IMR-90 (cell line): ENCODE results near the gene KLLN. TPM values are rescaled to one million over a fixed set of nuclear protein-coding genes. Genes with fewer than 3 reads are reported as not detected.
"Not testable (repeated sequence)": the region's sequence is repeated elsewhere in the genome, so short reads cannot be mapped to it uniquely, and the experiment has no call there.

ENCODE experiments used
- ATAC-seq: fragments of 200-7000 bp; cut with Tn5 transposase; 2 replicates; pipeline ENCODE4 v1.9.1; 2020; ENCODE audit warnings: low read depth, mild to moderate bottlenecking, moderate library complexity
- BruUV-seq: library from RNA; stranded (reverse); fragments of 400-500 nt; replicated peaks from 2 replicates; lab custom pipeline; 2021; lab: Mats Ljungman, UMichigan
- CTCF ChIA-PET: fragments of 300-600 bp; formaldehyde crosslinking; extraction: SDS; loops from one replicate; lab custom pipeline; 2021; ENCODE audit warnings: antibody characterized with exemption; lab: Yijun Ruan, JAX
- POLR2A ChIA-PET: fragments of 300-600 bp; sonication (Branson Sonifier 250); formaldehyde crosslinking; loops from one replicate; lab custom pipeline; 2022; ENCODE audit warnings: antibody characterized with exemption; ENCODE audit not compliant: unreplicated experiment; lab: Charles Lee
- DNase-seq: peaks from one replicate; pipeline ENCODE4 v3.0.0; 2013
- H2AFZ ChIP-seq: replicated peaks from 2 replicates; pipeline ENCODE3; 2013; ENCODE audit warnings: low read length, mild to moderate bottlenecking; ENCODE audit not compliant: poor library complexity
- H2AK5ac ChIP-seq: 2 replicates; pipeline ENCODE4 v1.6.1; 2013; ENCODE audit warnings: low read depth, low read length, inconsistent platforms
- H2AK9ac ChIP-seq: replicated peaks from 2 replicates; pipeline ENCODE3; 2013; ENCODE audit warnings: mild to moderate bottlenecking, low read depth, low read length, moderate library complexity; ENCODE audit not compliant: poor library complexity
- H2BK120ac ChIP-seq: 2 replicates; pipeline ENCODE4 v1.6.1; 2013; ENCODE audit warnings: low read depth, low read length, inconsistent platforms
- H2BK15ac ChIP-seq: 3 replicates; pipeline ENCODE4 v1.6.1; 2013; ENCODE audit warnings: low read depth, low read length, inconsistent platforms
- H2BK20ac ChIP-seq: 2 replicates; pipeline ENCODE4 v1.6.1; 2013; ENCODE audit warnings: low read depth, mild to moderate bottlenecking, inconsistent platforms, low read length, moderate library complexity
- H2BK5ac ChIP-seq: 2 replicates; pipeline ENCODE4 v1.6.1; 2013; ENCODE audit warnings: mild to moderate bottlenecking, low read depth, low read length, inconsistent platforms; ENCODE audit not compliant: poor library complexity, severe bottlenecking
- H3K14ac ChIP-seq: replicated peaks from 2 replicates; pipeline ENCODE4 v1.6.1; 2013; ENCODE audit warnings: low read depth, low read length, inconsistent platforms
- H3K18ac ChIP-seq: 2 replicates; pipeline ENCODE4 v1.6.1; 2013; ENCODE audit warnings: low read depth, low read length, control low read depth
- H3K23ac ChIP-seq: 2 replicates; pipeline ENCODE4 v1.6.1; 2013; ENCODE audit warnings: low read depth, low read length, inconsistent platforms
- H3K27ac ChIP-seq: 2 replicates; pipeline ENCODE4 v1.5.1; 2013; ENCODE audit warnings: mild to moderate bottlenecking, control low read depth, low read length; ENCODE audit not compliant: insufficient read depth
- H3K27me3 ChIP-seq: 2 replicates; pipeline ENCODE4 v1.6.1; 2013; ENCODE audit warnings: low read length; ENCODE audit not compliant: control insufficient read depth, insufficient read depth
- H3K36me3 ChIP-seq: 2 replicates; pipeline ENCODE4 v1.6.1; 2013; ENCODE audit warnings: low read length, mixed read lengths; ENCODE audit not compliant: control insufficient read depth, insufficient read depth
- H3K4ac ChIP-seq: 2 replicates; pipeline ENCODE4 v1.6.1; 2013; ENCODE audit warnings: low read depth, low read length, inconsistent platforms
- H3K4me1 ChIP-seq: 2 replicates; pipeline ENCODE4 v1.6.1; 2013; ENCODE audit warnings: low read length, mixed read lengths; ENCODE audit not compliant: control insufficient read depth, insufficient read depth
- H3K4me2 ChIP-seq: 2 replicates; pipeline ENCODE4 v1.6.1; 2013; ENCODE audit warnings: low read depth, mild to moderate bottlenecking, control low read depth, low read length, moderate library complexity
- H3K4me3 ChIP-seq: 2 replicates; pipeline ENCODE4 v1.5.1; 2013; ENCODE audit warnings: low read depth, mild to moderate bottlenecking, control low read depth, low read length, moderate library complexity; ENCODE audit not compliant: insufficient read depth
- H3K56ac ChIP-seq: 2 replicates; pipeline ENCODE4 v1.6.1; 2013; ENCODE audit warnings: low read length, inconsistent platforms; ENCODE audit not compliant: insufficient read depth; ENCODE audit errors: extremely low read depth
- H3K79me1 ChIP-seq, 2 experiments: 2 replicates each; pipeline ENCODE4 v1.6.1; 2013; ENCODE audit warnings: low read length in 2 of 2, inconsistent platforms in 1 of 2, low read depth in 1 of 2
- H3K9ac ChIP-seq: 2 replicates; pipeline ENCODE4 v1.6.1; 2013; ENCODE audit warnings: low read depth, low read length, control low read depth
- H3K9me1 ChIP-seq: 2 replicates; pipeline ENCODE4 v1.6.1; 2013; ENCODE audit warnings: low read length, inconsistent platforms; ENCODE audit not compliant: insufficient read depth
- H3K9me3 ChIP-seq: 2 replicates; pipeline ENCODE4 v1.6.1; 2013; ENCODE audit warnings: low read length; ENCODE audit not compliant: control insufficient read depth, insufficient read depth
- H4K20me1 ChIP-seq: 2 replicates; pipeline ENCODE4 v1.6.1; 2013; ENCODE audit warnings: low read length, inconsistent platforms; ENCODE audit not compliant: insufficient read depth
- H4K5ac ChIP-seq: 2 replicates; pipeline ENCODE4 v1.6.1; 2013; ENCODE audit warnings: mild to moderate bottlenecking, low read depth, low read length, control low read depth
- H4K8ac ChIP-seq, 2 experiments: 2 replicates each; pipeline ENCODE4 v1.6.1; 2013; ENCODE audit warnings: low read depth in 2 of 2, low read length in 2 of 2, control low read depth in 1 of 2, inconsistent platforms in 1 of 2
- H4K91ac ChIP-seq: 2 replicates; pipeline ENCODE4 v1.6.1; 2013; ENCODE audit warnings: low read depth, low read length, inconsistent platforms; ENCODE audit not compliant: insufficient read depth
- CEBPB ChIP-seq: IDR thresholded peaks from 2 replicates; pipeline ENCODE4 v1.6.1; 2012; ENCODE audit warnings: low read depth, low read length, improper control_type of control experiment
- MXI1 ChIP-seq: IDR thresholded peaks from 2 replicates; pipeline ENCODE4 v1.6.1; 2012; ENCODE audit warnings: low read depth, mild to moderate bottlenecking, low read length, moderate library complexity, borderline replicate concordance
- NFE2L2 ChIP-seq: fragments of 150-350 bp; IDR thresholded peaks from 2 replicates; pipeline ENCODE4 v1.6.1; 2016; ENCODE audit warnings: low read depth, mild to moderate bottlenecking, low read length
- POLR2A ChIP-seq: IDR thresholded peaks from 2 replicates; pipeline ENCODE4 v1.6.1; 2012; ENCODE audit warnings: mild to moderate bottlenecking, low read depth, low read length
- RAD21 ChIP-seq: IDR thresholded peaks from 2 replicates; pipeline ENCODE4 v1.6.1; 2012; ENCODE audit warnings: low read length, improper control_type of control experiment
- RFX5 ChIP-seq: IDR thresholded peaks from 2 replicates; pipeline ENCODE4 v1.8.0; 2012; ENCODE audit warnings: low read depth, mild to moderate bottlenecking, low read length, moderate library complexity
- SMC3 ChIP-seq: fragments of 150-350 bp; IDR thresholded peaks from 2 replicates; pipeline ENCODE4 v1.6.1; 2016; ENCODE audit warnings: low read depth, mild to moderate bottlenecking, antibody characterized with exemption, low read length, moderate library complexity
- WGBS, 2 experiments: methylation state at CpG; one replicate each; pipeline versions ENCODE4 v1.1.5 to v1.1.7; 2013; ENCODE audit warnings: missing lambda C conversion rate in 2 of 2; ENCODE audit not compliant: insufficient read length in 1 of 2; ENCODE audit errors: extremely low coverage in 2 of 2; 5-methylcytosine and 5-hydroxymethylcytosine counted together
- dilution Hi-C: fragments of 300-500 bp; cut with HindIII; formaldehyde crosslinking; loops from one replicate; pipeline ENCODE4 v1.14.3; 2018; ENCODE audit warnings: low sequenced_read_pairs; ENCODE audit not compliant: unreplicated experiment
- in situ Hi-C: fragments of 300-500 bp; cut with MboI; formaldehyde crosslinking; loops from 3 replicates; pipeline ENCODE4 v1.14.3; 2019; ENCODE audit warnings: low sequenced_read_pairs, inconsistent platforms, mixed read lengths
- intact Hi-C: fragments of 100-400 bp; cut with micrococcal nuclease; formaldehyde crosslinking; loops from 2 replicates; pipeline ENCODE4 v1.10.0; 2022
- polyA plus RNA-seq, 3 experiments: library from polyadenylated mRNA; depleted of rRNA; stranded (reverse); fragments of >200 nt; gene quantifications; 2 replicates each; pipeline ENCODE4 v1.2.3, GENCODE V29; 2012; ENCODE audit warnings: low replicate concordance in 1 of 3
- total RNA-seq: library from RNA; depleted of rRNA; stranded (reverse); fragments of >200 nt; gene quantifications from 2 replicates; pipeline ENCODE4 v1.2.3, GENCODE V29; 2012
- TF ChIP-seq, protein P1 (sequence below): conservative IDR thresholded peaks from 2 replicates; pipeline ENCODE4 v1.5.1; 2012; ENCODE audit warnings: mild to moderate bottlenecking, low read depth, low read length, improper control_type of control experiment

Gene KLLN
- total and polyA plus RNA-seq, 2 of the 4 experiments (the other 2 are of a cell fraction) = 0.36 TPM

DNA sequence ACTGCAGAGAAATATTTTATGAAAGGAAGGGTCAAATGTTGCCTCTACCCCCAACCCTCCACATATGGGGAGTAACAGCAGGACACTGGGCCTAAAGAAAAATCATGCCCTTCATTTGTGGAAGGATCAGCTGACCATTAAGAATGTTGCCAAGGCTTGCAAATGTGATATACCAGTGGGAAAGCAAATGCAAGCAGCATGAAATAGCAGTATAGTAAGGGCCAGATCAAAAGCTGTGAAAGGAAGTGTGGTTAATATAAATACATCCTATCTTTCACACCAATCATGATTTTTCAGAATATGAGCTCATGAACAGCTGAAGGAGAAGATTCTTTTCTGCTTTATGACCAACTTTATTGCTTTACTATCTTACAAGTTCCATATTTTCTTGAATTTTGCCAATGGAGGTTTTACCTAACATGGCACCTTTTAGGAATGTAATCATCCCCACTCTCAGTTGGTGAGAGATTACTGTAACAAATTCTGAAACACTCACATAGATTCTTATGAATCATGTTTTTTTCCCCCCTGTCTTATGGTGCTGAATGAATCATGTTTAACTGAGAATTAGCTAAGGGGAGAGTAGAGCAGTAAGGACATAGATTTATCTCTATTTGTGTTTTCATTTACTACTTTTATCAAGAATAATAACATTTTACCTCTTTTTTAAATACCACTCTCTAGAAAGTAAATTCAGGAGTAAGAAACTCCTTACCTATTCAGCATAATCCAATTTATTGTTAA, 33.2 kb downstream of the KLLN start:
- H3K27ac ChIP-seq = no peak overlapping the region
- in situ Hi-C loops = no loop called here

DNA sequence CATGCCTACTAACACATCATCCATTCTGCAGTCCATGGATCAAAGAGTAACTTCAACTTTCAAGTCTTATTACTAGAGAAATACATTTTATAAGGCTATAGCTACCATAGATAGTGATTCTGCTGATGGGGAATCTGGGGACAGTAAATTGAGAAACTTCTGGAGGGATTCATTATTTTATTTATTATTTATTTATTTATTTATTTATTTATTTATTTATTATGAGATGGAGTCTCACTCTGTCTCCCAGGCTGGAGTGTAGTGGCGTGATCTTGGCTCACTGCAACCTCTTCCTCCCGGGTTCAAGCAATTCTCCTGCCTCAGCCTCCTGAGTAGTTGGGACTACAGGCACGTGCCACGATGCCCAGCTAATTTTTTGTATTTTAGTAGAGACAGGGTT, 34.3 kb downstream of the KLLN start:
- H2BK20ac ChIP-seq, dilution Hi-C loops, H4K91ac ChIP-seq, H4K5ac ChIP-seq, H3K27ac ChIP-seq, H3K27me3 ChIP-seq, H4K20me1 ChIP-seq, H3K79me1 ChIP-seq, DNase-seq, H3K4me1 ChIP-seq, H3K9me1 ChIP-seq, H4K8ac ChIP-seq, POLR2A ChIA-PET, H2AK5ac ChIP-seq, H3K9ac ChIP-seq, H2AFZ ChIP-seq, ATAC-seq, H2BK5ac ChIP-seq, CTCF ChIA-PET, H3K56ac ChIP-seq, H3K4ac ChIP-seq, H3K9me3 ChIP-seq, H3K36me3 ChIP-seq, H2BK120ac ChIP-seq, H3K14ac ChIP-seq, H3K23ac ChIP-seq, H2BK15ac ChIP-seq, H3K4me2 ChIP-seq, intact Hi-C loops, H3K18ac ChIP-seq, H3K4me3 ChIP-seq, BruUV-seq, in situ Hi-C loops, H2AK9ac ChIP-seq: not testable (repeated sequence)
- no CpG with 5 or more reads among the region's 4 CpGs for WGBS, 2 experiments

More for the DNA sequence above, 33.2 kb downstream of the KLLN start:
- Histone ChIP-seq H2BK15ac (no peak overlapping the region), H3K4ac (no peak overlapping the region), H3K79me1 (no peaks in the 10 kb centered on the region), H3K18ac (no peak overlapping the region), H3K9me1 (no peaks in the 10 kb centered on the region), H3K4me3 (no peak overlapping the region), H4K20me1 (no peaks in the 10 kb centered on the region), H3K27me3 (no peaks in the 10 kb centered on the region), H2BK5ac (no peak overlapping the region), H2BK120ac (no peak overlapping the region), H2AFZ (no peak overlapping the region), H4K91ac (no peak overlapping the region), H2AK5ac (no peak overlapping the region), H3K23ac (no peak overlapping the region), H2AK9ac (no peak overlapping the region), H3K9me3 (no peaks in the 10 kb centered on the region), H3K56ac (no peak overlapping the region), H3K14ac (no peak overlapping the region), H2BK20ac (no peak overlapping the region), H3K4me1 (no peaks in the 10 kb centered on the region), H4K8ac (no peak overlapping the region), H3K36me3 (no peaks in the 10 kb centered on the region), H3K4me2 (no peak overlapping the region), H3K9ac (no peak overlapping the region), H4K5ac (no peak overlapping the region)
- dilution Hi-C loops (no loop called here), intact Hi-C loops (no loop called here)
- POLR2A ChIA-PET = no interaction called here
- DNase-seq (no peak), ATAC-seq (no peak)
- no peak for TF ChIP-seq CEBPB
- no peak for TF ChIP-seq RFX5
- no peak for TF ChIP-seq SMC3
- no peak for TF ChIP-seq POLR2A
- no peak for TF ChIP-seq NFE2L2
- no peak for TF ChIP-seq MXI1
- no peak for TF ChIP-seq RAD21
- TF ChIP-seq, protein P1, sequence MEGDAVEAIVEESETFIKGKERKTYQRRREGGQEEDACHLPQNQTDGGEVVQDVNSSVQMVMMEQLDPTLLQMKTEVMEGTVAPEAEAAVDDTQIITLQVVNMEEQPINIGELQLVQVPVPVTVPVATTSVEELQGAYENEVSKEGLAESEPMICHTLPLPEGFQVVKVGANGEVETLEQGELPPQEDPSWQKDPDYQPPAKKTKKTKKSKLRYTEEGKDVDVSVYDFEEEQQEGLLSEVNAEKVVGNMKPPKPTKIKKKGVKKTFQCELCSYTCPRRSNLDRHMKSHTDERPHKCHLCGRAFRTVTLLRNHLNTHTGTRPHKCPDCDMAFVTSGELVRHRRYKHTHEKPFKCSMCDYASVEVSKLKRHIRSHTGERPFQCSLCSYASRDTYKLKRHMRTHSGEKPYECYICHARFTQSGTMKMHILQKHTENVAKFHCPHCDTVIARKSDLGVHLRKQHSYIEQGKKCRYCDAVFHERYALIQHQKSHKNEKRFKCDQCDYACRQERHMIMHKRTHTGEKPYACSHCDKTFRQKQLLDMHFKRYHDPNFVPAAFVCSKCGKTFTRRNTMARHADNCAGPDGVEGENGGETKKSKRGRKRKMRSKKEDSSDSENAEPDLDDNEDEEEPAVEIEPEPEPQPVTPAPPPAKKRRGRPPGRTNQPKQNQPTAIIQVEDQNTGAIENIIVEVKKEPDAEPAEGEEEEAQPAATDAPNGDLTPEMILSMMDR = no peak
- no TSS peak for BruUV-seq
- CTCF ChIA-PET = no interaction called here
